GM21786 (cell line): ENCODE measurements around the gene TOMM5.
"Not testable (repeated sequence)": the region's sequence is repeated elsewhere in the genome, so short reads cannot be mapped to it uniquely, and the experiment has no call there.

Source experiments
- ATAC-seq: cut with Tn5 transposase; IDR thresholded peaks from one replicate; pipeline ENCODE4 v1.9.1; 2021; ENCODE audit not compliant: unreplicated experiment

The TOMM5 gene

DNA sequence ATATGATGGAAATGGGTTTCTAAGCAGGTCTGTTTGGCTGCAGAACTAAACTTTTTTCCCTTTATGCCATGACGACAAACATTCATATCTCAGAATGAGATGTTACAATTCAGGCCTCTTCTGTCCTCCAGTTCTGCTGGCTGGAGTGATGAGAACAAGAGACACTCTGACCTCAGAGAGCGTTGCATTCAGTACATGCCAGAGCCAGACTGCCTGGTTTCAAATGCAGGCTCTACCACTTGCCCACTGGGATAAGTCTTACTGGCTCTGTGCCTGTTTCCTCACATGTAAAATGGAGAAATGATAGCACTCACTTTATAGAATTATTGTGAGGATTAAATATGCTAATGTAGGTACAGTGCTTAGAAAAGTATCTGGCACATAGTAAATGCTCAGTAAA, 24.8 kb upstream of the TOMM5 start:
- no peak for ATAC-seq

DNA sequence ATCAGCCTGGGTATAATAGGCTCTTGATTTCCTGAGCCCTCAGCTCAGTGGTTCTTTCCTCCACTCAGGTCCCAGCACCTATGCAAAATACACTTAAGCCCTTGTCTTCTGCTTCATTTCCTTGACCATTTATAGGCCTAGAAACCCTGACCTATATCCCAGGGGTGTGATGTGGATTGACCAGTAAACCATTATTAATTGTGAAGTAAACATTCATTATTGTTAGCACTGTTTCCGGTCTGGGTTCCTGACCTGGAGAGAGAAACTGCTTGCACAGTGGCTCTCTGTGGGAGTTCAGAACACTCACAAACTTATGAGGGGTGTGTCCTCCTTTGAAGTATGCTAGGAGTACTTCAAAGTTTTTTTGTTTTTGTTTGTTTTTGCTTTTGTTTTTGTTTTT, 19.6 kb upstream of the TOMM5 start:
- ATAC-seq, result no peak

DNA sequence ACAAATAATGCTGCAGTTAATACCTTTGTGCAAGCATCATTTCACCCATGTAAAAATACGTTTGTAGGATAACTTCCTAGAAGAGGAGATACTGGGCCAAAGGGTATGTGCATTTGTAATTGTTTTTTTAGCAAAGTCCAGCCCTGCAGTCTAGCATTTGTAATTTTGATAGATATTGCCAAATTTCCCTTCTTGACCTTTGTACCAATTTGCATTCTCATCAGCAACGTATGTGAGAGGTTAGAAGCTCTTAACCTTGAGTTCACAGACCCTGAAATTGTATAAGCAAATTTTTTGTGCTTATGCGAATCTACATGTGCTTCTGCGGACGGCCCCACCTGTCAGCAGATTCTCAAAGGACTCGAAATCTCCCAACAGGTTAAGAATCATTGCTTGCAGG, 18.6 kb upstream of the TOMM5 start:
- ATAC-seq, result no peak

DNA sequence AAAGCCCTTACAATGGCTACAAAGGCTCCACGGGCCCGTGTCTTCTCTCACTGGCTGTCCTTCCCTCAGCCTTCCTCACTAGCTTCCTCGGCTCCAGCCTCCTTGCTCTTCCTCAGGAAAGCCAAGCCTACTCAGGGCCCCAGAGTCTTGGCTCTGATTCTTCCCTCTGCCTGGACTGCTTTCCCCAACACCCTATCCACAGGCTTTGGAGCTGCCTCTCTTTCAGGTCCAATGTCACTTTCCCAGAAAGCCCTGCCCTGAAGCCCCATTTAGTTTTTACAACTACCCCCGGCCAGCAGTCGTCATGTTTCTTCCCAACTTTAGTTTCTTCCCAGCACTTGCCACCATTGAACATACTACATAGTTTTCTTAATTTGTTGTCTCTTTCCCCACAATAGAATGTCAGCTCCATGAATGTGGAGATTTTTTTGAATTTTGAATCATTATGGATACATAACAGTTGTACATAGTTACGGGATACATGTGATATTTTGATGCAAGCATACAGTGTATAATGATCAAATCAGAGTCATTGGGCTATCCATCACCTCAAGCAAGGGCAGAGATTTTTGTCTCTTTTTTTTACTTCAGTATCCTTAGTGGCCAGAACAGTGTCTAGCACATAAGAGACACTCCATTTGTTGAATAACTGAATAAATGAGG, 17.5 kb upstream of the TOMM5 start:
- ATAC-seq, result no peak

DNA sequence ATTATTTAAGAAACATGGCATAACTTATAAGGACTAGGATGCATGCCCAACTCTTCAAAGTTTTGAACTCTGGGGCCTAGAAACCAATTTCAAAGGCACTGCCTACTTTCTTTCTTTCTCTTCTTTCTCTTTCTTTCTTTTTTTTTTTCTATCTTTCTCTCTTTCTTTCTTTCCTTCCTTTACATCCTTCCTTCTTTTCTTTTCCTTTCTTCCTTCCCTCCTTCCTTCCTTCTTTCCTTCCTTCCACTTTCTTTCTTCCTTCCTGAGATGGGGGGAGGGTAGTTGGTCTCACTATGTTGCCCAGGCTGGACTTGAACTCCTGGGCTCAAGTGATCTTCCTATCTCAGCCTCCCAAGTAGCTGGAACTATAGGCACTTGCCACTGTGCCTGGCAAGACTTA, 15.9 kb upstream of the TOMM5 start:
- ATAC-seq, result no peak

DNA sequence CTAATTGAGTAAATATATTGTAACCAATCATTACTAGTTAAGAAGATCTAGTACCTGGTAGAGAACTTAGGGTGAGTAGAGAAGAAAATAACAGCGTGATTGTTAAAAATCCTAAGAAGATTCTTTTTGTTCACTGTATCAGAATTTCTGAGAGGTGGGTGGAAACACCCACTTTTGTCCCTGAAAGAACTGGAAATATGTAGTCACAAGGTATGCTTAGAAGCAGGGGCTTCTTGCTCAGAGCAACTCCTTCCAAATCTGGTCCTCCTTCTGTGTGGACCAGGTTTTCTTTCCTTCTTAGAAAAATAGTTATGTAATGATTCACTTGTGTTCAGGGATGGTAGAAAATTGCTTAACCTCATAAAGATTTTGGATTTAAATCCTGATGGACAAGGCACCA, 11.9 kb upstream of the TOMM5 start:
- no peak for ATAC-seq

DNA sequence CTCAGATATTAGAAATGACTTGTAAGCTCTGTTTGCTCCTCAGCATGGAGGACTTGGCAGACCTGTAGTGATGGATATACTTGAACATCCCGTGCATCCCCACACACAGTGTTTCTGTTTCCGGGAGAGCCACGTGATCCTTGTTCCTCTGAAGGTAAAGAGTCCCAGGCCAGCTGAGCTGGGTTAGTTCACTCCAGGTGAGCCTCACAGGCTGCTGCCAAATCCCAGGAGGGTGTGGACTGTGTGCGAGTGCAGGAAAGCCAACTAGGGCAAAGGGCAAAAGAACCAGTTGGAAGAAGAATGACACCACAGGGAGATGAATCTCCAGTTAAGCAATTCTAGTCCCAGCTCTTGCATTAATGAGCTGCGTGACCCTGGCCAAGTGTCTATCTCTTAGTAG, 10.4 kb upstream of the TOMM5 start:
- no peak for ATAC-seq

DNA sequence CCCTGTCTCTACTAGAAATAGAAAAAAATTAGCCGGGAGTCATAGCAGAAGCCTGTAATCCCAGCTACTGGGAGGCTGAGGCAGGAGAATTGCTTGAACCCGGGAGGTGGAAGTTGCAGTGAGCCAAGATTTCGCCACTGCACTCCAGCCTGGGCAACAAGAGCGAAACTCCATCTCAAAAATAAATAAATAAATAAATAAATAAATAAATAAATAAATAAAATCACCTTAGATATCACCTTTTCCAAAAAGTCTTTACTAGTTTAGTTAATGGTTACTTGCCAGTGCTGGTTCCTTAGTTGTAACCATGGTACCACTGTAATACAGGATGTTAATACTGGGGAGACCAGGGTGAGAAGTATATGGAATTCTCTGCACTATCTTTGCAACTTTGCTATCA, 9.7 kb upstream of the TOMM5 start:
- ATAC-seq, result not testable (repeated sequence)

DNA sequence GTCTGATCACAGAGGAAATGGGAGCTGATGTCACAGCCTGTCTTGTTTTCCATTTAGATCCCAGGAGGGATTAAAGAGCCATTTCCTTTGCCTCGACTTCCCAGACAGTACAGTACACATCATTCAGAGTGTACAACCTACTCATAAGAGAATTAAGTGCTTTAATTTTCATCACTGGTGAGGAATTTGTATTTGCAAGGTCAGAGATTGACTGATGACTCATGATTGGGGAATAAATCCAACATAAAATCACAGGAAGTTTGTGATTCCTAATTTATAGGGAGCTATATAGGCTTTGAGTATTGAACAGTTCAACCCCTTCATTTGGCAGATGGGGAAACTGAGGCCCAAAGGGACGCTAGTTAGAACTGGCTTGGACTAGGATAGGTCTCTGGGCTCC, 4.1 kb upstream of the TOMM5 start:
- ATAC-seq, result no peak

DNA sequence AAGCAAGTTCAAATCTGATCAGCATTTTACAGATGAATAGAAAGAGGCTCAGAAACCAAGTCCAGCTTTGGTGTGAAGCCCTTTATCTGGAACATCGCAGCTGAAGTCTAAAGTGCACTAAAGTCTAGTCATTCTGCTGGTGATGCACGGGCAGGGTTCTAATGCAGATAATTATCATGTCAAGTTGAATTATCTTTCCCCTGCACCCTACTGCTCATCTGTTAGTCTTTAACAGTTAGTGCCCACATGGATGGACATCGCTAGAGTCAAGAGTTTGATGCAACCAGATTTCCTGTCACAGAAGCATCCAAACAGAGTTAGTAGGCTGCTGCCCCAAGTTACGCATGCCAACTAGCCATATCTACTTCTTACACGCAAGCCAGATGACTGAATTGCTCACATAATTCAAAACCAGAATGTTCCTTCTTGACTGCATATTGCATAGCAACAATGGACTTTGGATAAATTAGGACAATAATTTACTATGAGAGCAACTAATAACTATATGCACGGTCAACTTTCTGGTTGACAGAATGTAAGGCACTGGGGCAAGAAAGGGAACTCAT, 1.6 kb upstream of the TOMM5 start:
- no peak for ATAC-seq

DNA sequence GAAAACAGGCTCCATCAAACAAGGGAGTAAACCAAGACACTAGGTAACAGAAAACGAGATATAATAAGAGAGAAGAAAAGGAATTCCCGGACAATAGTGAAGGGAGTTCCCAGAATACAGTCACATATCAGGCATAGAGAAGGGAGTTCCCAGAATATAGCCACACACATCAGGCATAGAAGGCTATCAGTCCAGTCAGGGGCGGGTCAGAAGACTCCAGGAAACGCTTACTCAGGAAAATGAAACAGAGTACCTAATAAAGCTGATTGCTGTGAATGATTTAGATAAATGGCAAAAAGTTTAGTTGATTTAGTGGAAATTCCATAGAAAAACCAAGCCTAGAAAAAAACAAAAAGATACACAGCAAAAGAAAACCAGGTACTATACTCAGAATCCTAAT, 4.9 kb downstream of the TOMM5 start:
- ATAC-seq, result no peak

DNA sequence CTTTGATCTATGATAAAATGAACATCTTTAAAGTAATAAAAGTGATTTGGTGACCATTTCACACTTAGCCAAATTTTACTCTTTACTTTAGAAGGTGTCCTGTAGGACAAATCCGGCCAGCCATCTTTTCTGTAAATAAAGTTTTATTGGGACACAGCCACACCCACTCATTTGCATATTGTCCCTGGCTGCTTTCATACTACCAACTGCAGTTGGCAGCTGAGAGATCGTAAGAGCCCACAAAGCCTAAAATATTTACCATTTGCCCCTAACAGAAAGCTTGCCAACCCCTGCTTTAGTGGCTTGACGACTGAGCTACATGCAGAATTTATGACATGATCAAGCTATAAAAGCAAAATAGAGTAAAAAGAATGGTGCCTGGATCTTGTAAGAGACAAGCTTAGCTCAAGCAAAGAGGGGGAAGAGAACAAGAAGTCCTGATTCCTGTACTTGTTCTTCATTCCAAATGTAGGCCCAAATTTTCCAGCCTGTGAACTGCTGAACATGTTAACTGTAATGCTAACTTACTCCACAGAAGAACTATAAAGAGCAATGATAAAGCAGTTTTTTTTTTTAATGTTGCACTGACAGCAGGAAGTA, 8.8 kb downstream of the TOMM5 start:
- ATAC-seq, result no peak

DNA sequence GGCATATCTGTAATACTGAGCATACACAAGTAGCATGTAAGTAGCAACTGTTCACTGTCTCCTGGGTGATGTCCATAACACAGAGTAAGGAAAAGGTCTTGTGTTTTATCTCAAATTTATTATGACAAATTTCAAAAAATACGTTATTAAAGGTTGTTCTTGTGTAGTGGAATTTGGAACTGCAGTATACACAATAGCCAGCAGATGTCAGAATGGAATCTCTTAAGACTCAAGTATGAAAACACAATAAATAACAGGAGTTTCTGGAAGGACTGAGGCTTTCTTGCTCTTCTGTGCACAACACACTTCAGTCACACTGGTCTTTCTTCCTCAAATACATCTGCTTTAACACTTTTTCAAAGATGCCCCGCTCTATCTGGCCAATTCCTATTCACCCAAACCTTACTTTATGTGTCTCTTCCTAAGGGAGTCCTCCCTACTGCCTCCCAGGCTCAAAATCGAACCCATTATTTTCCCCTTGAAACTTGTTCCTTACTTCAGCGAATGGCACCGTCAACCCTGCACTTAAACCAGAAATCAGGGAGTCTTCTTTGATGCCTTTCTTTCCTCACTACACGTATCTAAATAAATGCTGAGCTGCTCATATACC, 9.7 kb downstream of the TOMM5 start:
- no peak for ATAC-seq

DNA sequence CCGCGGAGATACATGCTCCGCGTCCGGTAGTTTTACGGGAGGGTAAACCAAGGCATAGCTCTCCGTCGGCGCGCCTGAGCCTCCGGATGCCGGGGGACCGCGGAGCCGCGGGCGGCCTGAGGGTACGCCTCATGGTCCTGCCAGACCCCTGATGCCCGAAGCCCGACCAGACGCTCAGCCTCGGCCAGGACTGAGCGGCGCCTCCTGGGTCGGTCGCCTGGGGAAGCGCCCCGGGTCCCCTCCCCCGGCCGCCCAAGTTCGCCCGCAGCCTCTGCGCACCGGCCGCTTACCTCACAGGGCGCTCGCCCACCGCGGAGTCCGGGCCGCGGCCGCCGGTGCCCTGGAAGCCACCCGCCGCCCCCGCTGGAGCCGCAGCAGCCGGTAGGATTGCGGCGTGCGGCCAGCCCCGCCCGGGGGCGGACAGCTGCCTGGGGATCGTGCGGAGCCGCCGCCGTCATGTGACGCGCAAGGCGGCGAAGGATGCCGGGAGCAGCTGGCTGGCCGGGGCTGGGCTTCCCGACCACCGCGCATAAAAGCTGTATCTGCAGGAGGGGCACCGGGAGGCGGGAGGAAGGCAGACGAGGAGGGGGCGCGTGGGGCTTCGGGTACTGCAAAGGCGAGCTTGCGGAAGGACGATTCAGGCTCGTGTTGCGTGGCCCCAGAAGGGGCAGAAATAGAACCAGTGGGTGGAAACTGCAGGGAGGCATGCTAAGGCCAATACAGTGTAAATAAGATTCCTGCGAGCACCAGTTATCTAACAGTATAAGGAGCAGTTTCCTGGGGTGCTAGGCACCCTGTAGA, 16.3 kb downstream of the TOMM5 start, which contains the start of gene FBXO10:
TSS of gene FBXO10 (minus strand) at position 460 of the 801 bp plus-strand sequence. CDS start 34,612 bp downstream, outside the sequence.
- peak; percentile 66 for ATAC-seq

DNA sequence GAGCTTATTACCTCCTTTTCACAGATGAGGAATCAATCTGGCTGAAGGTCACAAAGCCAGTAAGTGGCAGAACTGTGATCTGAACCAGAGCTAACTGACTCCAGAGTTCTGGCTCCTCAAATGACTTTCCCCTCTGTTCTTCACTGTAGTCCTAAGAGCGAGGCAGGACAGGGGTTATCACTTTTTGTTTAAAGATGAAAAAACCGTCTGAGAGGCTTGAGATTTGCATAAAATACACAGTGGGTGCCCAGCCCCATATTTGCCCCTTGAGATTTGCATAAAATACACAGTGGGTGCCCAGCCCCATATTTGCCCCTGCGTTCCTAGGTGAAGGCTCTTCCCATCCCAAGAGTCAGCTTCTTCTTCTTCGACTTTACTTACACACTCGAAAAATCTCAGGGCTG, 16.9 kb downstream of the TOMM5 start:
- ATAC-seq, result peak; percentile 60

DNA sequence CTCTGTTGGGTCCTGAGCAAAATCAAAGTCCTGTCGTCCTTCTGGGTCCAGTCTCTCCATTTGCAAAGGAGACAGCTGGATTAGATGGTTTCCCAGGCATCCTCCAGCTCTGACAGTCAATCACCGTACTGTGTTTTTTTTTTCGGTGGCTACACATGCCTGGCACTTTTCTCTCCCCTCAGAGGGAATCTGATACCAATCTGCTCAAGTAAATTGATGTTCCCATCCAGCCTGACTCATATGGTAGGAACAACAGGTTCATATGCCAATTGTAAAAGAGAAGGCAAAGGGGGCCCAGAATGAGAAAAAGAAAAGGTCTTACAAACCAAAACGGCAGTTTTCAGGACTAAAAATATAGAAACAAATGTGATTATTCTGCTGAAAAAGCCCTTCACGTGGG, 17.4 kb downstream of the TOMM5 start:
- no peak for ATAC-seq

DNA sequence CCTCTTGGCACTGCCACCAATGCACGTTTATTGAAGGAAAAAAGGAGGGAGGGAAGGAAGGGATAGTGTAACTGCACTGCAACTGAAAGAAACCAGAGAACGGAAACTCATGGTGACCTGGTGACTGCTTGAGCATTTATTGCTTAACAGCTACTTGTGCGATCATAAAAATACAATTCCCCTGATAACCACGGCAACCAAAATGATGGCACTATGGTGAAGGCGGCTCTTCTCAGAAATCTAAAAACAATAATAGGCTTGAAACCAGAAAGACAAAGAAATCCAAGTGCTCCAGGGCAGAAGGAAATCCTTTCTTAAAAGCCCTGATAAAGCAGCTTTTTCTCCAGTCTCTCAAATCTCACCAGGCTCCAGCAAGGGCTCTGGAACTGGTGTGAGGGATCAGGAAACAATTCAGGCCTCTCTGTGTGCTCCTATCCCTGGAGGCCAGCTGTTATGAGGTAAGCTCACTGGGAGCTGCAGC, 18.1 kb downstream of the TOMM5 start:
- no peak for ATAC-seq

DNA sequence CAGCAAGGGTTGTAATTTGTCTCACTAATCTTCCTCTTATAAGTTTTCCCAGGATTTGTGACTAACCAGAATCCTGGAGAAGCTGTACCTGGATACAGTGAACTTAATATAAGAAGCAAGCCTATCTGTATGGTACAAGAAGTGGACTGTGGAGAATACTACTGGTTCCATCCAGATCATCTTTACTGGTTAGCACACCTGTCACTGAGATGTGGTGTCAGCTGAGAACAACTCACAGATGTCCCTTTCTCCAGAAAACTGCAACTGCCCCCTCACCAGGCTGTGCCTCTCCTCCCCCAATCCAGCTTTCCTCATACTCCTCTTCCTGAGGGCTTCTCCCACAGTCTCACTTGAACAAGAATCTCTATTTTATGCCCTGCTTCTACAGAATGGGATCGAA, 21.1 kb downstream of the TOMM5 start:
- no peak for ATAC-seq

DNA sequence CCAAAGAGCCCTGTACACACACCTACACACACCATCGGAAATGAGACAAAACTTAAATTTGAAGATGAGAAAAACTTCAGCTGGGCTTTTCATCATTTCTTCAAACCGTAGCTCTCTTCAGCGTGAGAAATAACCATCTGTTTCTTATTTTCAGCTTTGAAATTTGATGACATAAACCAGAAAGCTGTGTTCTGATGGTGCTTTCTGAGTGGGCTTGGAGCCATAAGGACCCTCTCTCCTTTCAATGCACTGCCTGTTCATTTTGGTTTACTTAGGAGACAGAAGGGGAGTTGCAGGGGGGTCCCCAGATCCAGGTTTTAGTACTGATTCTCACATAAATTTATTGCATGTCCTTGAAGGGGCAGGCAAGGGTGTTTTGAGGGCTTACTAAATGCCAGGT, 25.7 kb downstream of the TOMM5 start:
- no peak for ATAC-seq

DNA sequence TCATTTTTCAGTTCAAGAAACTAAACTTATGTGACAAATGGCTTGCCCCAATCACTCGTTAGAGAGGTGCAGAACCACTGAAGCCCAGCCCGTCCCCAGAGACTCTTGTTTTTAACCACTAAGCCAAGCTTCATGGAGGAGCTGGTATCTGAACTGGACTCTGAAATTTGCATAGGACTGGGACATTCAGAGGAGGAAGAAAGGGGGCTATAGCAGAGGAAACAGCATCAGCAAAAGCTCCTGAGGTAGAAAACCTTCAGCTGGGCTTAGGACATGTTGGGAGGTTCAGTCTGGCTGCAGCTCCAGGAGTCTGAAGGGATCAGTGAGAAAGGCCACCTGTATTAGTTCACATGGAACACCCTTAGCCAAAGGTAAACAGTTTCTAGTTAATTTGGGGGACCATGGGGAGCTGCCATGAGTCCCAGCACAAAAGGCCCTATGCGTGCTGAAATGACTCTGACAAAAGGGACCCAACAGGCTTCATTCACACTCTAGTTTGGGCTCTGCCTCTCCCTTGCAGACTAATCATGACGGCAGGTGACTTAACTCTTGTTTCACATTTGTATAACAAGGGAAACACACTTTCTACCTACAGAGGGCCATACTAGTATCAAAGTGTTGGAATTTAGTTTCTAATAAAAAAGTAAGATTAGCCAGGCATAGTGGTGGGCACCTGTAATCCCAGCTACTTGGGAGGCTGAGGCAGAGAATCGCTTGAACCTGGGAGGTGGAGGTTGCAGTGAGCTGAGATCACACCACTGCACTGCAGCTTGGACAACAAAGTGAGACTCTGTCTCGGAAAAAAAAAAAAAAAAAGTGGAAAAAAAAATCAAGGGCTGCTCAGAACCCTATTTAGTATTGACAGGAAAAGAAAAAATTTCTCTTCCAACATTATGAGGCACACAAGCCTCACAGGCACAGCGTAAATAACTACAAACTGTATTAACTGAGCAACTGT, 26.5 kb downstream of the TOMM5 start:
- ATAC-seq, result peak; percentile 75
